ENCODE data around the gene CACNA1I. TPM values are rescaled to one million over a fixed set of nuclear protein-coding genes. Genes with fewer than 3 reads are reported as not detected.

Gene CACNA1I
- total RNA-seq, 1 donor from 2014 or later, result not detected

- no peaks in the 10 kb centered on the region for H3K36me3 ChIP-seq
- DNase-seq (ENCODE audit: low spot score in 2 of 2), result no peak
- no peaks in the 10 kb centered on the region for H3K4me1 ChIP-seq
- intact Hi-C loops (cut with DNase I), result no loop called here
- H3K27me3 ChIP-seq, result no peaks in the 10 kb centered on the region
- TF ChIP-seq CTCF (IDR thresholded peaks at IDR 0.05), result no peak
- no peaks in the 10 kb centered on the region for H3K9me3 ChIP-seq
- no peak overlapping the region for H3K27ac ChIP-seq
- H3K4me3 ChIP-seq, result no peak overlapping the region
Observed at GRCh38 chr22:39678862-39679490, 108.4 kb downstream of the CACNA1I start.

- no peak for TF ChIP-seq CTCF (IDR thresholded peaks at IDR 0.05)
- Histone ChIP-seq H3K4me1 (no peaks in the 10 kb centered on the region), H3K27ac (no peak overlapping the region), H3K27me3 (no peaks in the 10 kb centered on the region), H3K9me3 (no peaks in the 10 kb centered on the region), H3K4me3 (no peak overlapping the region), H3K36me3 (no peaks in the 10 kb centered on the region)
- DNase-seq (ENCODE audit: low spot score in 2 of 2), result no peak
- intact Hi-C loops (cut with DNase I), result no loop called here
Observed at GRCh38 chr22:39679652-39680051, 109.1 kb downstream of the CACNA1I start.

- intact Hi-C loops (cut with DNase I), result no loop called here
- H3K27me3 ChIP-seq, result no peaks in the 10 kb centered on the region
- H3K4me1 ChIP-seq, result no peaks in the 10 kb centered on the region
Observed at GRCh38 chr22:39680486-39680885, 109.9 kb downstream of the CACNA1I start.

GRCh38 chr22:39681038-39681861 lies 110.7 kb downstream of the CACNA1I start:
- TF ChIP-seq CTCF (IDR thresholded peaks at IDR 0.05), result no peak
- no peak overlapping the region for H3K27ac ChIP-seq
- intact Hi-C loops (cut with DNase I), result no loop called here
- H3K4me1 ChIP-seq, result no peaks in the 10 kb centered on the region
- DNase-seq (ENCODE audit: low spot score in 2 of 2), result no peak
- no peak overlapping the region for H3K4me3 ChIP-seq
- H3K9me3 ChIP-seq, result no peaks in the 10 kb centered on the region
- no peaks in the 10 kb centered on the region for H3K27me3 ChIP-seq
- no peaks in the 10 kb centered on the region for H3K36me3 ChIP-seq

More at GRCh38 chr22:39680486-39680885, 109.9 kb downstream of the CACNA1I start:
- TF ChIP-seq CTCF (IDR thresholded peaks at IDR 0.05), result no peak
- no peaks in the 10 kb centered on the region for H3K9me3 ChIP-seq
- H3K36me3 ChIP-seq, result no peaks in the 10 kb centered on the region
- no peak overlapping the region for H3K27ac ChIP-seq
- no peak overlapping the region for H3K4me3 ChIP-seq
- DNase-seq (ENCODE audit: low spot score in 2 of 2), result no peak

GRCh38 chr22:39682994-39683393 lies 112.4 kb downstream of the CACNA1I start:
- no peaks in the 10 kb centered on the region for H3K9me3 ChIP-seq
- H3K4me3 ChIP-seq, result no peak overlapping the region
- intact Hi-C loops (cut with DNase I), result no loop called here
- no peak for DNase-seq (ENCODE audit: low spot score in 2 of 2)
- no peak for TF ChIP-seq CTCF (IDR thresholded peaks at IDR 0.05)
- no peaks in the 10 kb centered on the region for H3K4me1 ChIP-seq
- no peaks in the 10 kb centered on the region for H3K36me3 ChIP-seq
- H3K27ac ChIP-seq, result no peak overlapping the region
- no peaks in the 10 kb centered on the region for H3K27me3 ChIP-seq

Measured in ascending aorta (tissue), 2 donors.